GM19324 (cell line): ENCODE data around the gene CELF2.
A peak's percentile ranks its signal among the peaks of the same experiment; 100 is the strongest.

Experiments
- ATAC-seq: cut with Tn5 transposase; IDR thresholded peaks from one replicate; pipeline ENCODE4 v1.9.1; 2021; ENCODE audit warnings: mild to moderate bottlenecking, moderate library complexity; ENCODE audit not compliant: unreplicated experiment, low FRiP score

Gene CELF2

DNA sequence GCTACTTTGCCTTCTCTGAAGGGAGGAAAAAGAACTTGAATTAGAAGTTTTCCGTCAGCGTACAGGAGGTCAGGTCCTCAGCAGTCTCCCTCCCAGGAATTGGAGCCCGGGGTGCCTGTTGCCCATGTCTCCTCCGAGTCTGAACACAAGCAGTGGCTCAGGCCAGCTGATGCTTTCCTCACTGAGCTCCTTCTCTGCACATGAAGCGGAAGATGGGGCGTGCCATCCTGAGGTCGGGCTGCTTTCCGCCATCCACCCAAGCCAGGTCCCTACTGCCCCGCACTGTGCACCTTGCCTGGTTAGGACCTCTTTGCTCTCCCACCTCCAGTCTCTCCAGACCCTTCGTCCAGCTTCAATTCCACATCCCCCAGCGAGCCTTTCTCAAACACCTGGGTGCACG lies 237.5 kb downstream of the CELF2 start:
- no peak for ATAC-seq

DNA sequence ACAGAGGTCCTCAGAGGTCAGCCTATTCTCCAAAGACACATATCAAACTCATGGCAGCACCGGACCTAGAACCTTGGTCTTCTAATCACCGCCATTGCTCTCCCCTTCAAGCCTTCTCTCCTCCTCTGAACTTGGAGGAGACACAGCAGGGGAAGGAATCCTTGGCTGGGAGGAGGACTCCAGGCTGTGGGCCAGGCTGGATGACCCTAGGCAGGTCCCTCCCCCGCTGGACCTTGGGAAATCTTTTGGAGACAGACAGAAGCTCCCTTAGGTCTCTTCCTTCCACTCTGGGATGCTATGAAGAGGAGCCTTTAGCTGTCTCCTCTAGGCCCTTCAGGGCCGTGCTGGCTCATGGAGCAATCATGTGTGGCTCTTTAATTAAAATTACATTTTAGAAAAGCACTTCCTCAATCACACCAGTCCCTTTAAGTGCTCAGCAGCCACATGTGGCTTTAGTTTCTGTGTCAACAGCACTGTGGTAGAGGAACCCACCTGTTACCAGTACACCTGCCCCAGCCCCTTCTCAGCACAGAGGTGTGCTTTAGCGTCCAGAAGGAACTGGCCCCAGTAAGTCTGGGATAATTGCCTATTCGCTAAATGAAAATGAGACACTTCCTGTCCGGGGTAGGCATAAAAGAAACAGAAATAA lies 238.2 kb downstream of the CELF2 start:
- ATAC-seq, result no peak

GRCh38 chr10:11256896-11257295 lies 239.2 kb downstream of the CELF2 start:
- no peak for ATAC-seq

GRCh38 chr10:11257440-11258090 lies 239.9 kb downstream of the CELF2 start:
- ATAC-seq, result no peak

DNA sequence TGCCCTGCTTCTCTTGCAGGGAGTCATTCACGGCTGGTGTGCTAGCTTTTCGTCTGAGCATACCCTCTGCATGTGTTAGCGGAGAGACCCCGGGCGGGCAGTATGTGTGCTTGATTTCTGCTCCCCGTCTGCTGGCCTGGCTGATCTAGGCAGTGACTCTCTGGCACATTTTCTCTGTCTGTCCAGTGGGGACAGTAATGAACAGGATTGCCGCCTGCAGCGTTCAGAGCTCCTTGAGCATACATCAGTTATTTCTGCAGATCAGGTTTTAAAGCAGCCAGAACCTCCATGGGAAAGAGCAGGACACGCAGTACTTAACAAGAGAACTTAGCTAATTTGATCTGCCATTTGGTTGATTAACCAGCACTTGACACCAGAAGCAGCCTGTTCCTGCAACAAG lies 242.5 kb downstream of the CELF2 start:
- no peak for ATAC-seq

GRCh38 chr10:11261143-11261542 lies 243.5 kb downstream of the CELF2 start:
- no peak for ATAC-seq

GRCh38 chr10:11261687-11262493 lies 244.2 kb downstream of the CELF2 start:
- no peak for ATAC-seq

- no peak for ATAC-seq
These were observed 245.0 kb downstream of the CELF2 start for GRCh38 chr10:11262494-11263345.

- ATAC-seq, result no peak
These were observed 246.1 kb downstream of the CELF2 start for GRCh38 chr10:11263767-11264166.

DNA sequence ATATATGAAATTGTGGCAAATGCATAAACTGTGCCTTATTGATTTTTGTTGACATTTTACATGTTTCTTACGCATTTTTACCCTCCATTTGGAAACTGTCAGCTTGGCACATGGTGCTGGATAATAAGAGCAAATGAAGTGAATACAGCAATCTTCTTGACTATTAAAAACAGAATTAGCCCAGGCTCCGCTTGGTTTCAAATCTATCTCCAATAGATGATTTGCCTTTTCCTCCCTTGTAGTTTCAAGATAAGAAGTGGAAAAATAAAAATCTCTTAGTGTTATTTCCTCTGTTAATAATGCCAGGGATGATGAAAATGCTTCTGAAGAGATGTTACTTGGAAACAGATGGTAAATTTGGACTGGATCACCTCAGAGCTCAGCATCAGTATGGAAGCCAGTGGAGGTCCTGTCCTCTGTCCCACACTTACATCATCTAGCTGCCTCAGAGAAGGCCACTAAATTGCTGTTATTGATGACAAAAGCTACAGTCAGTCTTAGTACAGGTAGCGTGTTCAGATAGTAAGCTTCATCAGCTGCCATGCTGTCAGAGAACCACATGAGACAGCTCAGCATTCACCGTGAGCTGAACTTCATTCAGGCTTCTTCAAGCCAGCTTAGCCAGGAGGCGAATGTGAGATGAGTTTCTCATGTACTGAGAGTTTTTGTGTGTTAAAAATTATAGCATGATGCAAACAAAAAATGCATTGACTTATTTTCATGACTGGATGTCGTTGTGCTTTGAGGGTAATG lies 246.8 kb downstream of the CELF2 start:
- ATAC-seq, result no peak

DNA sequence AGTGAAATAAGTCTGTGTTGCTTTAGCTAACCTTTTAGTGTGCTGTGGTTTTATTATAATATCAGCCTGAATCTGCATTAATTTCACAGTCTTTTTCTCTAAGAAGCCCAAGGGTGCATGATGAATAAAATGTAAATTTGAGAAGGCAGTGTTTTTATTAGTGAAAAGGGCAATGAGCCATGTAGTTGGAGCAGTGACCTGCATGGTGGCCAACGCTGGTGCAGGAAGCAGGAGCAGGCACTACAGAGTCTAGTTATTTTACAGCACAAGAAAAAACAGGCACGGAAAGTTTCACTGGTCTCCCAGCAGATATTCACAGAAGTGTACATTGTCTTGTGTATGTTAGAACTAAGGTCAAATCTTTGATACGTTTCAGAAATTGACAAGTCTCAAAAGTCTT lies 247.8 kb downstream of the CELF2 start:
- ATAC-seq, result no peak

DNA sequence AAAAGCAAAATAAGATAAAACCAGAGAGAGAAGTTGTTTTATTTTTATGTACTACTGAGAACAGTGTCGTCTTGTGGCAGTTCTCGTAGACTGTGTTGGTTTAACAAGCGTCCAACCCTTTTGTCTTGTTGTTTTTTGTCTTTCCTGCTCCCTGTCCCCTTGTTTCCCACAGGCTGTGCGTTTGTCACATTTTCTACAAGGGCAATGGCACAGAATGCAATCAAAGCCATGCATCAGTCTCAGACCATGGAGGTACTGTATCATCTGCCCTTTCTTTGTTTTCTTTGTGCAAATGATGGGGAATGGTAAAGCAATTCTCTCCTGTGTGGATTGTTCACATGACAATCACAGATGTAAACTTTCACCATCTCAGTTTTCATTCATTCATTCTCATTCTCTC lies 248.8 kb downstream of the CELF2 start:
- no peak for ATAC-seq

- ATAC-seq, result peak; percentile 67
These were observed 252.6 kb downstream of the CELF2 start for GRCh38 chr10:11270135-11270857.

- ATAC-seq, result no peak
These were observed 253.1 kb downstream of the CELF2 start for GRCh38 chr10:11270858-11271179.

GRCh38 chr10:11272915-11273389 lies 255.3 kb downstream of the CELF2 start:
- ATAC-seq, result no peak

DNA sequence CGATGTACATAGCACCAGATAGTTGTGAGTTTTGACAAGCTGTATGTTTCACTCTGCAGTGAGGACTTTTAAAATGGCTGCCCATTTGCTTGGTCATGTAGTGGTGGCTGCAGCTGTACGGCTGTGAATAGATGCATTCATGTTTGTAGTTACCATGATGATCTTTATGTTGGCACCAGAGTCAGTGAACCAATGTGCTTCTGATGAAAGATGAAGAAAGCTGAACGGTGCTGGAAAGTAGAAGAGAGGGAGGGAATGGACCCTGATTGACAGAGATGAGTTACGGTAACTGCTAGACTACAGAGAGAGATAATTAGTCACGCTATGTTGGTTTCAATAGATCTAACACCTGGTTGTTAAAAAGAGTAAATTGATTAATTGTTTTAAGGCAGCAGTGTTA lies 256.8 kb downstream of the CELF2 start:
- ATAC-seq, result no peak

DNA sequence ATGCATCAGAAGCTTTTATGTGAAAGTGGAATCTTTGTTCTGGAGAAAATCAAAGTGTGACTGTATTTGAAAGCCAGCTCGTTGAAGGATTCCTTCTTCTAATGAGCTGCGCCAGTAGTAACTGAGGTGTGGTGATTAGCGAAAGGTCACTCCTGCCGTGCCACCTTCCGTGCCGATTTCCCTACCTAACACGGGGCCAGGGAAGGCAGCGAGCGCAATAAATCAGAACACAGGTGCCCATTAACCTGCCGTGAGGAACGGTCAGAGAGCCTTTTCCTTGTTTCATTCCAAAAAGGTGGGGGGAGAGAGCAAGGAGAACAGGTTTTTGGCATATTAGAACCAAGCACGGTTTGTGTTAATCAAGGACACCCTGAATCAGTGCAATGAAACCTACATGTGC lies 258.0 kb downstream of the CELF2 start:
- no peak for ATAC-seq

- no peak for ATAC-seq
These were observed 258.8 kb downstream of the CELF2 start for GRCh38 chr10:11276449-11276990.

GRCh38 chr10:11279314-11279713 lies 261.6 kb downstream of the CELF2 start:
- ATAC-seq, result no peak
